ENCODE measurements around the gene MFSD2B.

DNA sequence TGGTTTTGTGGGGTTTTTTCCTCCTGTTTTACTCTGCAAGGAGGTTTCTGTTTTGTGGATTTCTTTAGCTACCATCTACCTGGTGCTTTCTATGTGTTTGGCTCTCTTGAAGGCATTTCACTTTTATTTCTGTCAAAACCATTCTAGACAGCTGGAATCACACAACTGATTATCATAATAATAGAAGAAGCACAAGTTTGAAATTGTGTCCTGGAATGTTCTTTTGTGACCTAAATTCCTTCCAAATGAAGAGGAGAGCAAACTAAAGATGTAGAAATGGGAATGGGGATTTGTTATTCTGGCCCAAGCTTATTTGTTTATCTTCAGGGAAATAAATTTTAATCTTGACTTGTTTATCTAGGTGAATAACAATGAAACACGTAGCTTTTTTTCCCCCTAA is 17.0 kb upstream of the MFSD2B start:
- TF ChIP-seq SIN3A (IDR thresholded peaks at IDR 0.05; ENCODE audit: borderline replicate concordance, insufficient read depth, low read depth, low read length) (no peak), TCF7L2 (IDR thresholded peaks at IDR 0.05; ENCODE audit: low read depth, low read length) (no peak), CTCF (IDR thresholded peaks at IDR 0.05) (no peak), POLR2AphosphoS5 (IDR thresholded peaks at IDR 0.05; ENCODE audit: low read depth, low read length) (no peak)

All from Panc1 (cell line).